ENCODE measurements around the gene BCL7B.

DNA sequence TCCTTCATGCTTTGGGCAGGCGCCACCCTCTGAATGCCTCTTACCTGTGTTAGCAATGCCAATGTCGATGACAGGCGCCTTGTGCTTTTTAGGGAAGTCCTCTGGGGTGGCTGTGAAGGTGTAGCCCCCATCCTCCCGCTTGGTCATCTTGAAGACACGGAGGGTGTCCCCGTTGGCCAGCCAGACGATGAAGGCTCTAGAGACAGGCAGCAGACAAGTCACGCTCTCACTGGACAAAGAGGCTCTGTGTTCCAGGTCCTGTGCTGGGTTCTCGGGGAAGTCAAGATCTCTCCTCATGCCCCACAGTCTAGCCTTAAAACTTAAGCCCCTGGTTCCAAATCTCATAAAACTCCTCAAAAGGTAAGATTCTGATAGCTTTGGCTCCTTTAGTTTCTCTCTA, 15.8 kb upstream of the BCL7B start:
- TF ChIP-seq, protein P1, sequence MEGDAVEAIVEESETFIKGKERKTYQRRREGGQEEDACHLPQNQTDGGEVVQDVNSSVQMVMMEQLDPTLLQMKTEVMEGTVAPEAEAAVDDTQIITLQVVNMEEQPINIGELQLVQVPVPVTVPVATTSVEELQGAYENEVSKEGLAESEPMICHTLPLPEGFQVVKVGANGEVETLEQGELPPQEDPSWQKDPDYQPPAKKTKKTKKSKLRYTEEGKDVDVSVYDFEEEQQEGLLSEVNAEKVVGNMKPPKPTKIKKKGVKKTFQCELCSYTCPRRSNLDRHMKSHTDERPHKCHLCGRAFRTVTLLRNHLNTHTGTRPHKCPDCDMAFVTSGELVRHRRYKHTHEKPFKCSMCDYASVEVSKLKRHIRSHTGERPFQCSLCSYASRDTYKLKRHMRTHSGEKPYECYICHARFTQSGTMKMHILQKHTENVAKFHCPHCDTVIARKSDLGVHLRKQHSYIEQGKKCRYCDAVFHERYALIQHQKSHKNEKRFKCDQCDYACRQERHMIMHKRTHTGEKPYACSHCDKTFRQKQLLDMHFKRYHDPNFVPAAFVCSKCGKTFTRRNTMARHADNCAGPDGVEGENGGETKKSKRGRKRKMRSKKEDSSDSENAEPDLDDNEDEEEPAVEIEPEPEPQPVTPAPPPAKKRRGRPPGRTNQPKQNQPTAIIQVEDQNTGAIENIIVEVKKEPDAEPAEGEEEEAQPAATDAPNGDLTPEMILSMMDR (conservative IDR thresholded peaks at IDR 0.05): no peak
- no peak for TF ChIP-seq ZFX (IDR thresholded peaks at IDR 0.05)
